Muscle of leg (tissue), 11 donors: ENCODE measurements around the gene ATP8A2. TPM values are rescaled to one million over a fixed set of nuclear protein-coding genes. Genes with fewer than 3 reads are reported as not detected.
"Not testable (repeated sequence)": the region's sequence is repeated elsewhere in the genome, so short reads cannot be mapped to it uniquely, and the experiment has no call there.

Experiments
- DNase-seq: peaks from one replicate; pipeline ENCODE4 v3.0.0; 2013
- H3K27ac ChIP-seq: one replicate; pipeline ENCODE4 v1.5.1; 2013; ENCODE audit warnings: mild to moderate bottlenecking, low read length, control low read depth
- H3K27me3 ChIP-seq: one replicate; pipeline ENCODE4 v1.6.1; 2013; ENCODE audit warnings: low read length; ENCODE audit not compliant: control insufficient read depth, insufficient read depth
- H3K36me3 ChIP-seq: one replicate; pipeline ENCODE4 v1.6.1; 2013; ENCODE audit warnings: low read length; ENCODE audit not compliant: control insufficient read depth, insufficient read depth
- H3K4me1 ChIP-seq: one replicate; pipeline ENCODE4 v1.6.1; 2013; ENCODE audit warnings: low read length; ENCODE audit not compliant: control insufficient read depth, insufficient read depth
- H3K4me3 ChIP-seq: one replicate; pipeline ENCODE4 v1.5.1; 2013; ENCODE audit warnings: low read length, control low read depth
- H3K9me3 ChIP-seq: replicated peaks from 2 replicates; pipeline ENCODE4 v1.6.1; 2013; ENCODE audit warnings: low read depth, low read length; ENCODE audit not compliant: control insufficient read depth
- WGBS: methylation state at CpG from one replicate; pipeline ENCODE4 v1.1.5; 2013; ENCODE audit warnings: missing lambda C conversion rate; ENCODE audit not compliant: insufficient coverage; 5-methylcytosine and 5-hydroxymethylcytosine counted together
- polyA plus RNA-seq, 8 donors: library from polyadenylated mRNA; unstranded; fragments of 120-200 nt; gene quantifications; one replicate each; pipeline versions ENCODE4 v1.2.1 to v1.2.3, GENCODE V29; 2013; ENCODE audit warnings: inconsistent platforms in 1 of 8, low replicate concordance in 1 of 8; ENCODE audit not compliant: insufficient read length in 8 of 8, insufficient read depth in 1 of 8
- total RNA-seq: library from RNA; stranded (reverse); fragments of 120-200 nt; gene quantifications from one replicate; pipeline ENCODE4 v1.2.4, GENCODE V29; 2013

The ATP8A2 gene
- total and polyA plus RNA-seq, 9 donors = 0.89 to 2.9 (median 1.6) TPM

- H3K9me3 ChIP-seq = no peaks in the 10 kb centered on the region
- H3K27ac ChIP-seq = no peak overlapping the region
- H3K36me3 ChIP-seq = no peaks in the 10 kb centered on the region
- whole genome bisulfite sequencing = 13% methylated on average over 9 of the region's 12 CpGs
- H3K4me1 ChIP-seq = no peaks in the 10 kb centered on the region
- H3K27me3 ChIP-seq = peaks cover 7% of the 10 kb centered on the region
- no peak overlapping the region for H3K4me3 ChIP-seq
- DNase-seq = no peak
These were observed 117.5 kb downstream of the ATP8A2 start for GRCh38 chr13:25489238-25489637.

- Histone ChIP-seq H3K4me1 (no peaks in the 10 kb centered on the region), H3K36me3 (no peaks in the 10 kb centered on the region), H3K4me3 (no peak overlapping the region), H3K27me3 (peaks cover 7% of the 10 kb centered on the region), H3K9me3 (no peaks in the 10 kb centered on the region), H3K27ac (no peak overlapping the region)
- WGBS = 60% methylated on average over 6 of the region's 9 CpGs
- no peak for DNase-seq
These were observed 118.5 kb downstream of the ATP8A2 start for GRCh38 chr13:25490236-25490635.

- DNase-seq = no peak
These were observed 122.3 kb downstream of the ATP8A2 start for GRCh38 chr13:25493931-25494640.

GRCh38 chr13:25494698-25495411 lies 123.1 kb downstream of the ATP8A2 start:
- H3K4me1 ChIP-seq = no peaks in the 10 kb centered on the region
- WGBS = 62% methylated on average over 8 of the region's 9 CpGs
- DNase-seq = no peak
- no peak overlapping the region for H3K4me3 ChIP-seq
- no peaks in the 10 kb centered on the region for H3K9me3 ChIP-seq
- H3K36me3 ChIP-seq = no peaks in the 10 kb centered on the region
- H3K27ac ChIP-seq = no peak overlapping the region
- H3K27me3 ChIP-seq = peaks cover 9% of the 10 kb centered on the region

More at GRCh38 chr13:25493931-25494640, 122.3 kb downstream of the ATP8A2 start:
- Histone ChIP-seq H3K27me3 (peaks cover 7% of the 10 kb centered on the region), H3K27ac (no peak overlapping the region), H3K4me1 (no peaks in the 10 kb centered on the region), H3K4me3 (no peak overlapping the region), H3K9me3 (no peaks in the 10 kb centered on the region), H3K36me3 (no peaks in the 10 kb centered on the region)
- 35% methylated on average over 6 of the region's 10 CpGs for WGBS

- DNase-seq = no peak
- Histone ChIP-seq H3K27me3 (peaks cover 3% of the 10 kb centered on the region), H3K4me3 (no peak overlapping the region), H3K9me3 (no peaks in the 10 kb centered on the region), H3K36me3 (no peaks in the 10 kb centered on the region), H3K4me1 (no peaks in the 10 kb centered on the region), H3K27ac (no peak overlapping the region)
- 75% methylated on average over 2 of the region's 3 CpGs for WGBS
These were observed 129.5 kb downstream of the ATP8A2 start for GRCh38 chr13:25501231-25501630.

- Histone ChIP-seq H3K4me1 (no peaks in the 10 kb centered on the region), H3K9me3 (no peaks in the 10 kb centered on the region), H3K4me3 (no peak overlapping the region), H3K36me3 (no peaks in the 10 kb centered on the region), H3K27ac (no peak overlapping the region), H3K27me3 (peaks cover 5% of the 10 kb centered on the region)
- 100% methylated on average over 1 of the region's 3 CpGs for WGBS
- DNase-seq = no peak
These were observed 130.3 kb downstream of the ATP8A2 start for GRCh38 chr13:25502031-25502430.

GRCh38 chr13:25502551-25502950 lies 130.8 kb downstream of the ATP8A2 start:
- Histone ChIP-seq H3K27me3 (peaks cover 5% of the 10 kb centered on the region), H3K9me3 (no peaks in the 10 kb centered on the region), H3K27ac (no peak overlapping the region), H3K4me1 (no peaks in the 10 kb centered on the region), H3K4me3 (no peak overlapping the region), H3K36me3 (no peaks in the 10 kb centered on the region)
- WGBS = 83% methylated on average over 6 of the region's 6 CpGs
- no peak for DNase-seq

GRCh38 chr13:25503856-25504255 lies 132.1 kb downstream of the ATP8A2 start:
- H3K27me3 ChIP-seq = peaks cover 5% of the 10 kb centered on the region
- H3K27ac ChIP-seq = no peak overlapping the region
- no peak for DNase-seq
- no peaks in the 10 kb centered on the region for H3K9me3 ChIP-seq
- no peaks in the 10 kb centered on the region for H3K36me3 ChIP-seq
- H3K4me1 ChIP-seq = no peaks in the 10 kb centered on the region
- 100% methylated on average over 1 of the region's 4 CpGs for WGBS
- H3K4me3 ChIP-seq = no peak overlapping the region

GRCh38 chr13:25507841-25508240 lies 136.1 kb downstream of the ATP8A2 start:
- WGBS = no CpG with 5 or more reads among the region's 1 CpG
- Histone ChIP-seq H3K9me3 (peaks cover 2% of the 10 kb centered on the region), H3K4me1 (no peaks in the 10 kb centered on the region), H3K36me3 (no peaks in the 10 kb centered on the region), H3K27me3 (peaks cover 3% of the 10 kb centered on the region), H3K27ac (no peak overlapping the region), H3K4me3 (no peak overlapping the region)
- DNase-seq = no peak

- WGBS = 96% methylated on average over 14 of the region's 32 CpGs
- not testable (repeated sequence) for H3K36me3 ChIP-seq, H3K27me3 ChIP-seq, H3K4me1 ChIP-seq, H3K4me3 ChIP-seq, H3K27ac ChIP-seq, H3K9me3 ChIP-seq, DNase-seq
These were observed 141.3 kb downstream of the ATP8A2 start for GRCh38 chr13:25513060-25513459.
